ENCODE data around the gene ATP5F1D. TPM values are rescaled to one million over a fixed set of nuclear protein-coding genes. Genes with fewer than 3 reads are reported as not detected.
A peak's percentile ranks its signal among the peaks of the same experiment; 100 is the strongest.

Gene ATP5F1D
- total and polyA plus RNA-seq, 2 of the 13 experiments (the other 11 are each of a cell fraction or from before 2014, with no cell fraction given) = 39.4 to 78.7 TPM

- TF ChIP-seq BRF2 (CRISPR knock-in tag; IDR thresholded peaks at IDR 0.05) (no peak), SP5 (CRISPR knock-in tag; IDR thresholded peaks at IDR 0.05; ENCODE audit: borderline replicate concordance, low read depth) (peak; percentile 92), ZNF501 (CRISPR knock-in tag; IDR thresholded peaks at IDR 0.05) (peak; percentile 27; the same call in 1 of the 2 replicates), ZNF879 (CRISPR knock-in tag; IDR thresholded peaks at IDR 0.05) (0 out of 2 replicates have a peak, but pooled peaks have one; percentile 57), HDAC1 (CRISPR knock-in tag; IDR thresholded peaks at IDR 0.05) (peak; percentile 52), SOX13 (IDR thresholded peaks at IDR 0.05) (peak; percentile 58; the same call in 1 of the 2 replicates), SOX13 (CRISPR knock-in tag; conservative IDR thresholded peaks at IDR 0.05 in 1 of 2, IDR thresholded peaks at IDR 0.05 in 1 of 2) (peak; percentile 76 to 91), GATAD1 (CRISPR knock-in tag; IDR thresholded peaks at IDR 0.05) (0 out of 2 replicates have a peak, but pooled peaks have one; percentile 9), THAP11 (CRISPR knock-in tag; IDR thresholded peaks at IDR 0.05) (peak; percentile 55; the same call in 1 of the 2 replicates), ZNF720 (CRISPR knock-in tag; IDR thresholded peaks at IDR 0.05) (no peak), RXRA (CRISPR knock-in tag; IDR thresholded peaks at IDR 0.05) (peak; percentile 90), CREB1 (IDR thresholded peaks at IDR 0.05) (no peak), CREB1 (CRISPR knock-in tag; IDR thresholded peaks at IDR 0.05) (no peak; the same call in 1 of the 2 replicates), NAIF1 (CRISPR knock-in tag; IDR thresholded peaks at IDR 0.05; ENCODE audit: borderline replicate concordance) (no peak), POGZ (CRISPR knock-in tag; IDR thresholded peaks at IDR 0.05) (0 out of 2 replicates have a peak, but pooled peaks have one; percentile 31), RFX1 (IDR thresholded peaks at IDR 0.05) (no peak), NR2F6 (IDR thresholded peaks at IDR 0.05) (peak; percentile 90), NR2F6 (CRISPR knock-in tag; IDR thresholded peaks at IDR 0.05) (peak; percentile 85), MTERF4 (CRISPR knock-in tag; IDR thresholded peaks at IDR 0.05) (no peak)
- TF ChIP-seq, protein P1, sequence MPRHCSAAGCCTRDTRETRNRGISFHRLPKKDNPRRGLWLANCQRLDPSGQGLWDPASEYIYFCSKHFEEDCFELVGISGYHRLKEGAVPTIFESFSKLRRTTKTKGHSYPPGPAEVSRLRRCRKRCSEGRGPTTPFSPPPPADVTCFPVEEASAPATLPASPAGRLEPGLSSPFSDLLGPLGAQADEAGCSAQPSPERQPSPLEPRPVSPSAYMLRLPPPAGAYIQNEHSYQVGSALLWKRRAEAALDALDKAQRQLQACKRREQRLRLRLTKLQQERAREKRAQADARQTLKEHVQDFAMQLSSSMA (CRISPR knock-in tag; IDR thresholded peaks at IDR 0.05) = peak; percentile 57; the same call in 1 of the 2 replicates
- TF ChIP-seq, protein P2, sequence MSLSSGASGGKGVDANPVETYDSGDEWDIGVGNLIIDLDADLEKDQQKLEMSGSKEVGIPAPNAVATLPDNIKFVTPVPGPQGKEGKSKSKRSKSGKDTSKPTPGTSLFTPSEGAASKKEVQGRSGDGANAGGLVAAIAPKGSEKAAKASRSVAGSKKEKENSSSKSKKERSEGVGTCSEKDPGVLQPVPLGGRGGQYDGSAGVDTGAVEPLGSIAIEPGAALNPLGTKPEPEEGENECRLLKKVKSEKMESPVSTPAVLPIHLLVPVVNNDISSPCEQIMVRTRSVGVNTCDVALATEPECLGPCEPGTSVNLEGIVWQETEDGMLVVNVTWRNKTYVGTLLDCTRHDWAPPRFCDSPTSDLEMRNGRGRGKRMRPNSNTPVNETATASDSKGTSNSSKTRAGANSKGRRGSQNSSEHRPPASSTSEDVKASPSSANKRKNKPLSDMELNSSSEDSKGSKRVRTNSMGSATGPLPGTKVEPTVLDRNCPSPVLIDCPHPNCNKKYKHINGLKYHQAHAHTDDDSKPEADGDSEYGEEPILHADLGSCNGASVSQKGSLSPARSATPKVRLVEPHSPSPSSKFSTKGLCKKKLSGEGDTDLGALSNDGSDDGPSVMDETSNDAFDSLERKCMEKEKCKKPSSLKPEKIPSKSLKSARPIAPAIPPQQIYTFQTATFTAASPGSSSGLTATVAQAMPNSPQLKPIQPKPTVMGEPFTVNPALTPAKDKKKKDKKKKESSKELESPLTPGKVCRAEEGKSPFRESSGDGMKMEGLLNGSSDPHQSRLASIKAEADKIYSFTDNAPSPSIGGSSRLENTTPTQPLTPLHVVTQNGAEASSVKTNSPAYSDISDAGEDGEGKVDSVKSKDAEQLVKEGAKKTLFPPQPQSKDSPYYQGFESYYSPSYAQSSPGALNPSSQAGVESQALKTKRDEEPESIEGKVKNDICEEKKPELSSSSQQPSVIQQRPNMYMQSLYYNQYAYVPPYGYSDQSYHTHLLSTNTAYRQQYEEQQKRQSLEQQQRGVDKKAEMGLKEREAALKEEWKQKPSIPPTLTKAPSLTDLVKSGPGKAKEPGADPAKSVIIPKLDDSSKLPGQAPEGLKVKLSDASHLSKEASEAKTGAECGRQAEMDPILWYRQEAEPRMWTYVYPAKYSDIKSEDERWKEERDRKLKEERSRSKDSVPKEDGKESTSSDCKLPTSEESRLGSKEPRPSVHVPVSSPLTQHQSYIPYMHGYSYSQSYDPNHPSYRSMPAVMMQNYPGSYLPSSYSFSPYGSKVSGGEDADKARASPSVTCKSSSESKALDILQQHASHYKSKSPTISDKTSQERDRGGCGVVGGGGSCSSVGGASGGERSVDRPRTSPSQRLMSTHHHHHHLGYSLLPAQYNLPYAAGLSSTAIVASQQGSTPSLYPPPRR (CRISPR knock-in tag; IDR thresholded peaks at IDR 0.05; ENCODE audit: borderline replicate concordance) = peak; percentile 67; the same call in 1 of the 2 replicates
Measured at GRCh38 chr19:1253514-1254080, 12.0 kb downstream of the ATP5F1D start (continued).

Data from HepG2 (cell line).